ENCODE results near the gene ISY1. TPM values are rescaled to one million over a fixed set of nuclear protein-coding genes. Genes with fewer than 3 reads are reported as not detected.

Gene ISY1
- total and polyA plus RNA-seq, 2 donors from 2014 or later: 22.4 to 27.1 TPM

GRCh38 chr3:129117134-129117533 is 43.7 kb downstream of the ISY1 start:
- Histone ChIP-seq H3K27me3 (ENCODE audit: control insufficient read depth, insufficient read depth, low read length) (no peaks in the 10 kb centered on the region), H3K9ac (ENCODE audit: low read length in 3 of 3) (peak overlapping the region in 1 of 3 donors; percentile 2), H3K4me3 (ENCODE audit: low read length in 3 of 3) (no peak overlapping the region), H3K36me3 (ENCODE audit: control insufficient read depth in 2 of 3, insufficient read depth in 3 of 3, low read length in 3 of 3) (peaks cover 2 to 9% (median 8%) of the 10 kb centered on the region in 3 donors), H3K9me3 (ENCODE audit: control insufficient read depth in 2 of 3, insufficient read depth in 1 of 3, low read length in 3 of 3) (no peaks in the 10 kb centered on the region), H3K4me1 (ENCODE audit: control insufficient read depth in 2 of 3, insufficient read depth in 2 of 3, low read depth in 1 of 3, low read length in 3 of 3) (peaks cover 0 to 42% (median 40%) of the 10 kb centered on the region in 3 donors), H3K27ac (ENCODE audit: low read depth in 2 of 2, low read length in 2 of 2) (peak overlapping the region in 1 of 2 donors; percentile 16)
- DNase-seq (no peak), FAIRE-seq (no peak)
- no peak for TF ChIP-seq CTCF (IDR thresholded peaks at IDR 0.05; ENCODE audit: borderline replicate concordance, extremely low read depth, insufficient read depth)
- intact Hi-C loops (cut with DNase I): no loop called here

- no peaks in the 10 kb centered on the region for H3K27me3 ChIP-seq (ENCODE audit: control insufficient read depth, insufficient read depth, low read length)
- DNase-seq (peak in 2 of 5 donors; percentile 34 to 44), FAIRE-seq (no peak)
- peaks cover 0 to 42% (median 40%) of the 10 kb centered on the region in 3 donors for H3K4me1 ChIP-seq (ENCODE audit: control insufficient read depth in 2 of 3, insufficient read depth in 2 of 3, low read depth in 1 of 3, low read length in 3 of 3)
- intact Hi-C loops (cut with DNase I): no loop called here
- no peak overlapping the region for H3K4me3 ChIP-seq (ENCODE audit: low read length in 3 of 3)
- peaks cover 2 to 9% (median 8%) of the 10 kb centered on the region in 3 donors for H3K36me3 ChIP-seq (ENCODE audit: control insufficient read depth in 2 of 3, insufficient read depth in 3 of 3, low read length in 3 of 3)
- H3K27ac ChIP-seq (ENCODE audit: low read depth in 2 of 2, low read length in 2 of 2): no peak overlapping the region
- TF ChIP-seq CTCF (IDR thresholded peaks at IDR 0.05; ENCODE audit: borderline replicate concordance, extremely low read depth, insufficient read depth): no peak
- peak overlapping the region in 1 of 3 donors; percentile 28 for H3K9ac ChIP-seq (ENCODE audit: low read length in 3 of 3)
- no peaks in the 10 kb centered on the region for H3K9me3 ChIP-seq (ENCODE audit: control insufficient read depth in 2 of 3, insufficient read depth in 1 of 3, low read length in 3 of 3)
Observed at GRCh38 chr3:129116482-129116946, 44.3 kb downstream of the ISY1 start.

GRCh38 chr3:129114455-129114854 is 46.4 kb downstream of the ISY1 start:
- no peak for FAIRE-seq
- Histone ChIP-seq H3K27ac (ENCODE audit: low read depth in 2 of 2, low read length in 2 of 2) (no peak overlapping the region), H3K9ac (ENCODE audit: low read length in 3 of 3) (no peak overlapping the region), H3K36me3 (ENCODE audit: control insufficient read depth in 2 of 3, insufficient read depth in 3 of 3, low read length in 3 of 3) (peaks cover 2 to 9% (median 8%) of the 10 kb centered on the region in 3 donors), H3K27me3 (ENCODE audit: control insufficient read depth, insufficient read depth, low read length) (no peaks in the 10 kb centered on the region), H3K4me3 (ENCODE audit: low read length in 3 of 3) (peak overlapping the region in 1 of 3 donors; percentile 11), H3K9me3 (ENCODE audit: control insufficient read depth in 2 of 3, insufficient read depth in 1 of 3, low read length in 3 of 3) (no peaks in the 10 kb centered on the region), H3K4me1 (ENCODE audit: control insufficient read depth in 2 of 3, insufficient read depth in 2 of 3, low read depth in 1 of 3, low read length in 3 of 3) (peaks cover 0 to 39% (median 32%) of the 10 kb centered on the region in 3 donors)
- no peak for TF ChIP-seq CTCF (IDR thresholded peaks at IDR 0.05; ENCODE audit: borderline replicate concordance, extremely low read depth, insufficient read depth)
- DNase-seq: no peak
- intact Hi-C loops (cut with DNase I): no loop called here
